Effector memory CD4-positive, alpha-beta T cell (primary cell): ENCODE measurements around the gene KLHL29.
"Not testable (repeated sequence)": the region's sequence is repeated elsewhere in the genome, so short reads cannot be mapped to it uniquely, and the experiment has no call there.

Experiments used
- DNase-seq, 3 donors: peaks; one replicate each; pipeline ENCODE4 v3.0.0-alpha.2; 2020
- H3K27ac ChIP-seq: 2 replicates; pipeline ENCODE4 v1.7.0; 2013; ENCODE audit warnings: mild to moderate bottlenecking, low read length, moderate library complexity; ENCODE audit not compliant: insufficient read depth, poor library complexity, severe bottlenecking
- H3K27me3 ChIP-seq: replicated peaks from 2 replicates; pipeline ENCODE4 v1.7.0; 2013; ENCODE audit warnings: mild to moderate bottlenecking, low read length; ENCODE audit not compliant: insufficient read depth, control insufficient read depth, poor library complexity, severe bottlenecking
- H3K36me3 ChIP-seq: 2 replicates; pipeline ENCODE4 v1.7.0; 2013; ENCODE audit warnings: mild to moderate bottlenecking, low read length, moderate library complexity; ENCODE audit not compliant: control insufficient read depth, insufficient read depth
- H3K4me1 ChIP-seq: 2 replicates; pipeline ENCODE4 v1.7.0; 2013; ENCODE audit warnings: low read length, mild to moderate bottlenecking; ENCODE audit not compliant: control insufficient read depth, insufficient read depth, poor library complexity, severe bottlenecking
- H3K4me3 ChIP-seq: 2 replicates; pipeline ENCODE4 v1.7.0; 2013; ENCODE audit warnings: low read length, low read depth, mild to moderate bottlenecking; ENCODE audit not compliant: insufficient read depth, poor library complexity, severe bottlenecking
- H3K9me3 ChIP-seq: 2 replicates; pipeline ENCODE4 v1.7.0; 2013; ENCODE audit warnings: mild to moderate bottlenecking, low read length, moderate library complexity; ENCODE audit not compliant: control insufficient read depth

KLHL29 gene

GRCh38 chr2:23388756-23389514 is 4.0 kb downstream of the KLHL29 start:
- peaks cover 14% of the 10 kb centered on the region for H3K27me3 ChIP-seq
- no peak overlapping the region for H3K4me3 ChIP-seq
- H3K9me3 ChIP-seq: no peaks in the 10 kb centered on the region
- H3K27ac ChIP-seq: no peak overlapping the region
- H3K36me3 ChIP-seq: no peaks in the 10 kb centered on the region
- no peaks in the 10 kb centered on the region for H3K4me1 ChIP-seq
- DNase-seq: no peak

GRCh38 chr2:23390152-23390551 is 5.2 kb downstream of the KLHL29 start:
- Histone ChIP-seq H3K36me3 (no peaks in the 10 kb centered on the region), H3K27ac (no peak overlapping the region), H3K9me3 (no peaks in the 10 kb centered on the region), H3K27me3 (peaks cover 14% of the 10 kb centered on the region), H3K4me3 (no peak overlapping the region), H3K4me1 (no peaks in the 10 kb centered on the region)
- DNase-seq: no peak

GRCh38 chr2:23391237-23391736 is 6.3 kb downstream of the KLHL29 start:
- H3K4me3 ChIP-seq, H3K9me3 ChIP-seq, H3K4me1 ChIP-seq, H3K27ac ChIP-seq, DNase-seq, H3K36me3 ChIP-seq: not testable (repeated sequence)
- peaks cover 10% of the 10 kb centered on the region for H3K27me3 ChIP-seq

- no peaks in the 10 kb centered on the region for H3K9me3 ChIP-seq
These were observed 8.7 kb downstream of the KLHL29 start for GRCh38 chr2:23393722-23394121.

GRCh38 chr2:23394700-23395099 is 9.7 kb downstream of the KLHL29 start:
- no peaks in the 10 kb centered on the region for H3K36me3 ChIP-seq
- H3K27me3 ChIP-seq: no peaks in the 10 kb centered on the region
- H3K9me3 ChIP-seq: no peaks in the 10 kb centered on the region
- DNase-seq: no peak
- no peak overlapping the region for H3K27ac ChIP-seq
- H3K4me3 ChIP-seq: no peak overlapping the region
- H3K4me1 ChIP-seq: no peaks in the 10 kb centered on the region

More at GRCh38 chr2:23393722-23394121, 8.7 kb downstream of the KLHL29 start:
- DNase-seq: no peak
- Histone ChIP-seq H3K27me3 (no peaks in the 10 kb centered on the region), H3K4me3 (no peak overlapping the region), H3K27ac (no peak overlapping the region), H3K4me1 (no peaks in the 10 kb centered on the region), H3K36me3 (no peaks in the 10 kb centered on the region)

- Histone ChIP-seq H3K36me3 (no peaks in the 10 kb centered on the region), H3K9me3 (no peaks in the 10 kb centered on the region), H3K4me3 (no peak overlapping the region), H3K27me3 (no peaks in the 10 kb centered on the region), H3K4me1 (no peaks in the 10 kb centered on the region), H3K27ac (no peak overlapping the region)
- no peak for DNase-seq
These were observed 12.5 kb downstream of the KLHL29 start for GRCh38 chr2:23397478-23397877.

GRCh38 chr2:23399674-23400261 is 14.8 kb downstream of the KLHL29 start:
- DNase-seq: no peak
- H3K9me3 ChIP-seq: no peaks in the 10 kb centered on the region
- H3K4me3 ChIP-seq: no peak overlapping the region
- no peaks in the 10 kb centered on the region for H3K36me3 ChIP-seq
- H3K27ac ChIP-seq: no peak overlapping the region
- no peaks in the 10 kb centered on the region for H3K27me3 ChIP-seq
- no peaks in the 10 kb centered on the region for H3K4me1 ChIP-seq

GRCh38 chr2:23400703-23401102 is 15.7 kb downstream of the KLHL29 start:
- Histone ChIP-seq H3K9me3 (no peaks in the 10 kb centered on the region), H3K4me1 (no peaks in the 10 kb centered on the region), H3K27me3 (no peaks in the 10 kb centered on the region), H3K36me3 (no peaks in the 10 kb centered on the region), H3K27ac (no peak overlapping the region), H3K4me3 (no peak overlapping the region)
- no peak for DNase-seq

- H3K4me1 ChIP-seq: no peaks in the 10 kb centered on the region
- no peaks in the 10 kb centered on the region for H3K27me3 ChIP-seq
- no peak for DNase-seq
- H3K36me3 ChIP-seq: no peaks in the 10 kb centered on the region
- no peak overlapping the region for H3K27ac ChIP-seq
- no peak overlapping the region for H3K4me3 ChIP-seq
- no peaks in the 10 kb centered on the region for H3K9me3 ChIP-seq
These were observed 16.6 kb downstream of the KLHL29 start for GRCh38 chr2:23401427-23402204.
